Thyroid gland (tissue), 4 donors: ENCODE data around the gene YIF1B. TPM values are rescaled to one million over a fixed set of nuclear protein-coding genes. Genes with fewer than 3 reads are reported as not detected.

Experiments
- DNase-seq, 2 donors: peaks; one replicate each; pipeline ENCODE4 v3.0.0-alpha.2; 2019
- H3K27ac ChIP-seq, 3 donors: fragments of 200-600 bp; sonication (generic); 1 replicate in 2 of 3; 2 replicates in 1 of 3; pipeline ENCODE4 v1.5.1; 2016 to 2019; ENCODE audit warnings: mild to moderate bottlenecking in 1 of 3, moderate library complexity in 1 of 3
- H3K27me3 ChIP-seq: fragments of 200-600 bp; sonication (generic); one replicate; pipeline ENCODE4 v1.5.1; 2019
- H3K36me3 ChIP-seq, 2 donors: fragments of 200-600 bp; sonication (generic); one replicate each; pipeline ENCODE4 v1.5.1; 2016 to 2019
- H3K4me1 ChIP-seq, 2 donors: fragments of 200-600 bp; sonication (generic); one replicate each; pipeline ENCODE4 v1.5.1; 2017 to 2019
- H3K4me3 ChIP-seq, 3 donors: fragments of 200-600 bp; sonication (generic); replicated peaks in 1 of 3; 1 replicate in 2 of 3; 2 replicates in 1 of 3; pipeline ENCODE4 v1.5.1; 2016; ENCODE audit warnings: mild to moderate bottlenecking in 1 of 3
- H3K9me3 ChIP-seq: fragments of 200-600 bp; sonication (generic); one replicate; pipeline ENCODE4 v1.5.1; 2017
- POLR2A ChIP-seq, 2 donors: fragments of 450-650 bp; IDR thresholded peaks; one replicate each; pipeline ENCODE4 v1.6.1; 2017; ENCODE audit warnings: antibody characterized with exemption in 2 of 2, mild to moderate bottlenecking in 2 of 2, moderate library complexity in 1 of 2
- WGBS, 2 donors: methylation state at CpG; one replicate each; pipeline ENCODE4 v1.1.5; 2017; 5-methylcytosine and 5-hydroxymethylcytosine counted together
- intact Hi-C: fragments of 100-400 bp; cut with DNase I; formaldehyde crosslinking; loops from one replicate; pipeline ENCODE4 v1.15.1; 2023
- total RNA-seq, 4 donors: library from RNA; depleted of rRNA; stranded (reverse); fragments of >200 nt; gene quantifications; one replicate each; pipeline ENCODE4 v1.2.3, GENCODE V29; 2016
- TF ChIP-seq, protein P1 (sequence below), 6 experiments: fragments of 200-600 bp in 3 of 6; fragments of 450-650 bp in 3 of 6; sonication (generic) in 3 of 6; IDR thresholded peaks; one replicate each; pipeline ENCODE4 v1.5.1; 2016 to 2019; ENCODE audit warnings: antibody characterized with exemption in 6 of 6, mild to moderate bottlenecking in 2 of 6, inconsistent platforms in 1 of 6, moderate library complexity in 1 of 6

YIF1B gene
- total RNA-seq, 4 donors from 2014 or later, result 12.9 to 30.9 (median 21.0) TPM

DNA sequence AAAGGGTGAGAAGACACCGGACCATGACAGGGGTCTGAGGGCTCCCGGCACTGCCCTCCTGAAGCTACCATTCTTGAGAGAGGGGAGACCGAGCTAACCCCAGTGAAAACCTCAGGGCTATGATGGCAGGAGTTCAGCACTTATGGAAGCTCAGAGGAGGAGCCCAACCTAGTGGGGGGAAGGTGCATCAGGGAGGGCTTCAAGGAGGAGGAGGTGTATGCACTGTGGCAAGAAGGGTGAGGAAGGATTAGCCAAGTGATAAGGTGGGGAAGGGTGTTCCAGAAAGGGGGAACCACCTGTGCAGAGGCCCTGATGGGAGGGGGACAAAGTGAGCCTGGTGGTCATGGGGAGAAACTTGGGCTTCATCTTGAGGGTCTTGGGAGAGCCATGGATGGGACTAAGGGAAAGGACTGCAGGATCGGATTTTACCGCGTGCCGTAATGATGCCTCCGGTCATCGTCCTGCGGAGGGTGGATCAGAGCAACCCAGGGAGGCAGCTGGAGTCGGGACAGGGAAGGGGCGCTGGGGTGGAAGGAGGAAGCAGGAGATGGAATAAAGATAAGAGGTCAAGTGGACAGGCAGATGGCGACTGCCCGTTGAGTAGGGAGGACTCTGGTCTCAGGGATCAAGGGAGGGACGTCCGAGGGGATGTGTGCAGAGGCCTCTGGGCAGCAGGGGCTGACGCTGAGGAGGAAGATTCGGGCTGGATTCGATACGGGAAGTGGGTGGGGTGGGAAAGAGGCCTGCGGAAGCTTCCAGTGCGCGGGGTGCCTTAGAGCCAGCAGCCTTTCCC, 45.3 kb upstream of the YIF1B start:
- H3K27ac ChIP-seq, result no peak overlapping the region
- intact Hi-C loops, result no loop called here
- no peak for DNase-seq
- no peaks in the 10 kb centered on the region for H3K27me3 ChIP-seq
- TF ChIP-seq POLR2A (IDR thresholded peaks at IDR 0.05), result no peak
- TF ChIP-seq, protein P1, sequence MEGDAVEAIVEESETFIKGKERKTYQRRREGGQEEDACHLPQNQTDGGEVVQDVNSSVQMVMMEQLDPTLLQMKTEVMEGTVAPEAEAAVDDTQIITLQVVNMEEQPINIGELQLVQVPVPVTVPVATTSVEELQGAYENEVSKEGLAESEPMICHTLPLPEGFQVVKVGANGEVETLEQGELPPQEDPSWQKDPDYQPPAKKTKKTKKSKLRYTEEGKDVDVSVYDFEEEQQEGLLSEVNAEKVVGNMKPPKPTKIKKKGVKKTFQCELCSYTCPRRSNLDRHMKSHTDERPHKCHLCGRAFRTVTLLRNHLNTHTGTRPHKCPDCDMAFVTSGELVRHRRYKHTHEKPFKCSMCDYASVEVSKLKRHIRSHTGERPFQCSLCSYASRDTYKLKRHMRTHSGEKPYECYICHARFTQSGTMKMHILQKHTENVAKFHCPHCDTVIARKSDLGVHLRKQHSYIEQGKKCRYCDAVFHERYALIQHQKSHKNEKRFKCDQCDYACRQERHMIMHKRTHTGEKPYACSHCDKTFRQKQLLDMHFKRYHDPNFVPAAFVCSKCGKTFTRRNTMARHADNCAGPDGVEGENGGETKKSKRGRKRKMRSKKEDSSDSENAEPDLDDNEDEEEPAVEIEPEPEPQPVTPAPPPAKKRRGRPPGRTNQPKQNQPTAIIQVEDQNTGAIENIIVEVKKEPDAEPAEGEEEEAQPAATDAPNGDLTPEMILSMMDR (IDR thresholded peaks at IDR 0.05), result no peak
- H3K4me1 ChIP-seq, result peaks cover 8 to 10% of the 10 kb centered on the region in 2 donors
- H3K36me3 ChIP-seq, result no peaks in the 10 kb centered on the region
- no peaks in the 10 kb centered on the region for H3K9me3 ChIP-seq
- peak overlapping the region in 1 of 3 donors; percentile 43 for H3K4me3 ChIP-seq
- WGBS, 2 donors, result 20 to 21% methylated on average over 23 of the region's 23 CpGs

DNA sequence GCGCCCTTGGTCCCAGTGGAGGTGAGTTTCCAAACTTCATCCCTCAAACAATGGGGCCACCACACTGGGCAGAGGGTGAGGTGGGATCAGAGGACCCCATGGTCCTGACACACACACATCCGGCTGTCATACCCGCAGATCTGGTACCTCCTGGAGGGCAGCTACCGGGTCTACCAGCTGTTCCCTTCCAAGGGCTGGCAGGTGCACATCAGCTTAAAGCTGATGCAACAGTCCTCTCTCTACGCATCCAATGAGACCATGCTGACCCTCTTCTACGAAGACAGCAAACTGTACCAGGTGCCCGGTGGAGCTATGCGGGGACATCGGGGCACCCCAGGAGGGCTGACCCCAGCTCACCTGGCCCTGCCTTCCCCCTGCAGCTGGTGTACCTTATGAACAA, 44.6 kb upstream of the YIF1B start:
- H3K4me3 ChIP-seq, result no peak overlapping the region
- 84 to 87% methylated on average over 4 to 6 of the region's 9 CpGs for WGBS, 2 donors
- TF ChIP-seq, protein P1 (IDR thresholded peaks at IDR 0.05), result no peak
- TF ChIP-seq POLR2A (IDR thresholded peaks at IDR 0.05), result no peak
- no peaks in the 10 kb centered on the region for H3K36me3 ChIP-seq
- no peak overlapping the region for H3K27ac ChIP-seq
- no peak for DNase-seq
- intact Hi-C loops, result no loop called here
- no peaks in the 10 kb centered on the region for H3K9me3 ChIP-seq
- H3K4me1 ChIP-seq, result peaks cover 8 to 10% of the 10 kb centered on the region in 2 donors
- H3K27me3 ChIP-seq, result no peaks in the 10 kb centered on the region

DNA sequence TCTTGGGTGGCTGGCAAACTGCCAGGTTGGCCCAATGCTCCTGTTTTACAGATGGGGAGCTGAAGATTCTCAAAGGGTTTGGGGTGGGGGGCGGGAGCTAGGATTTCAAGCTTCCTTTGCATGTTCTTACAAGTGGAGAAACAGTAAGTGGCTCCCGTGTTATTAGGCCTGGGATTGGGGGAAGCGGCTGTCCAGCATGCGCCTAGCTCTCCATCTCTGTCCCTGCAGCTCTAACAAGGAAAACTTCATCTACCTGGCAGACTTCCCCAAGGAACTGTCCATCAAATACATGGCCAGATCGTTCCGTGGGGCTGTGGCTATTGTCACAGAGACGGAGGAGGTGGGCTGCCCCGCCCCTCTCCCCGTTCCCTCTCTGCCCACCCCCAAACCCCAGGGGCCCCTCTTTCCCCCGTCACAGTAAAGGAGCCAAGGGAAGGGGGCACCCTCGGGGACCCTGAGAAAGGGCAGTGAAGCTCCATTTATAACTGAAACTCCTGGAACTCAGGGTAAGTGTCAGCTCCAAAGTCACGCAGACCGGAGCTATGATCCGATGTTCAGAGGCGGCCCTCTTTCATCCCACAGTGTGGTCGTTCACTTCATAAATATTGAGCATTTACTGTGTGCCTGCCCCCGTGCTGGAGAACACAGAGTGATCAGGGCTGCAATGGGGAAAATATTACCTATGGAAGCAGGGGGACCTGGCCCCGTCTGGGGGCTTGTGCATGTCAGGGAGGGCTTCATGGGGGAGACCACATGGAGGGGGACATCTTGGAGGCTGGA, 43.7 kb upstream of the YIF1B start:
- intact Hi-C loops, result no loop called here
- WGBS, 2 donors, result 52 to 80% methylated on average over 9 to 14 of the region's 18 CpGs
- no peaks in the 10 kb centered on the region for H3K9me3 ChIP-seq
- no peak overlapping the region for H3K4me3 ChIP-seq
- TF ChIP-seq, protein P1 (IDR thresholded peaks at IDR 0.05), result no peak
- TF ChIP-seq POLR2A (IDR thresholded peaks at IDR 0.05), result no peak
- no peaks in the 10 kb centered on the region for H3K36me3 ChIP-seq
- no peak overlapping the region for H3K27ac ChIP-seq
- H3K4me1 ChIP-seq, result peaks cover 8 to 10% of the 10 kb centered on the region in 2 donors
- no peak for DNase-seq
- H3K27me3 ChIP-seq, result no peaks in the 10 kb centered on the region

DNA sequence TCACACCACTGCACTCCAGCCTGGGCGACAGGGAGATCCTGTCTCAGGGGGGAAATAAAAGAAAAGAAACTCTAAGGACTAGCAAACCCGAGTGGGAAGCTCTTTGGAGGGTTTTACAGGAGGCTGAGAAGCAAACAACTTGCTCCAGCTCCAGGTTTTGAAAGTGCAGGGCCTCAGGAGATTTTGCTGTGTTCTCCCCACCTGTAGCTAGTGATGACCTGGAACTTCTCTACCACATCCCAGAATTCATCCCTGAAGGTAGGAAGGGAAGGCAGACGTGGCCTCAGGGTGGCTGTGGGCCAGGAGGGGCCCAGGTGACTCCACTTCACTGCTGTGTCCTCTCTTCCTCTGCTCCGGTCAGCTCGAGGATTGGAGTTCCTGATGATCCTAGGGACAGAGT, 42.3 kb upstream of the YIF1B start:
- H3K27ac ChIP-seq, result no peak overlapping the region
- no peaks in the 10 kb centered on the region for H3K27me3 ChIP-seq
- DNase-seq, result no peak
- intact Hi-C loops, result no loop called here
- no peak for TF ChIP-seq POLR2A (IDR thresholded peaks at IDR 0.05)
- TF ChIP-seq, protein P1 (IDR thresholded peaks at IDR 0.05), result no peak
- 14 to 20% methylated on average over 5 of the region's 5 CpGs for WGBS, 2 donors
- no peaks in the 10 kb centered on the region for H3K36me3 ChIP-seq
- peaks cover 7 to 10% of the 10 kb centered on the region in 2 donors for H3K4me1 ChIP-seq
- H3K9me3 ChIP-seq, result no peaks in the 10 kb centered on the region
- H3K4me3 ChIP-seq, result no peak overlapping the region
